DMS114 treated with DMSO at 0.1 percent for 48 hours (cell line): ENCODE data around the gene CLDN34.

Experiments
- DNase-seq: peaks from one replicate; lab custom pipeline; 2025; ENCODE audit not compliant: unreplicated experiment; lab: John Stamatoyannopoulos, UW

The CLDN34 gene

GRCh38 chrX:10015723-10016518 lies 48.8 kb downstream of the CLDN34 start:
- no peak for DNase-seq

- no peak for DNase-seq
These were observed 49.5 kb downstream of the CLDN34 start for GRCh38 chrX:10016519-10017132.

GRCh38 chrX:10017872-10018271 lies 50.7 kb downstream of the CLDN34 start:
- DNase-seq = no peak
